Upper lobe of left lung (tissue), 4 donors: ENCODE data around the gene SULT1B1.
A peak's percentile ranks its signal among the peaks of the same experiment; 100 is the strongest.

Source experiments
- EP300 ChIP-seq, 4 donors: sonication (generic); formaldehyde crosslinking; IDR thresholded peaks; one replicate each; pipeline ENCODE4 v1.5.1; 2017; ENCODE audit warnings: antibody characterized with exemption in 4 of 4, control low read depth in 2 of 4
- POLR2A ChIP-seq, 4 donors: fragments of 450-650 bp; IDR thresholded peaks; one replicate each; pipeline ENCODE4 v1.5.1; 2016 to 2017; ENCODE audit warnings: antibody characterized with exemption in 4 of 4, mild to moderate bottlenecking in 2 of 4
- POLR2AphosphoS5 ChIP-seq, 2 donors: sonication (generic); formaldehyde crosslinking; IDR thresholded peaks; one replicate each; pipeline ENCODE4 v1.5.1; 2017; ENCODE audit warnings: antibody characterized with exemption in 2 of 2
- TF ChIP-seq, protein P1 (sequence below), 6 experiments: fragments of 450-650 bp in 4 of 6; fragments of 200-600 bp in 2 of 6; sonication (generic) in 2 of 6; IDR thresholded peaks; one replicate each; pipeline ENCODE4 v1.5.1; 2016 to 2019; ENCODE audit warnings: antibody characterized with exemption in 6 of 6

DNA sequence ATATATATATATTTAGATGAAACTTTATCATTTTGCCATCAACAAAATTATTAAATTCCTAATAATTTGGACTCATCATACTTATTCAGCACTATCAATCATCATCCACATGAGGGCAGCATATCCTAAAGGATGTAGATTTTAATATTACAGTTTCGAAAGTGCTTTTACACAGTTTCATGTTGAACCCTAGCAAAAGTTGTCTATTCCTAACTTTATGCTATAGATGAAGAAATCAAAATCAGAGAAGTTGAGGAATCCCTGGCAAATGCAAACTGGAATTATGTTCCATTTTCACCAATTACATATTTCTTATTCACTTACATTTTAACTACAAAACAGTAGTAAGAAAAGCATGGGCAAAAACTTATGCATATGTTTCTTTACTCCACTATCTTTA lies 70.8 kb downstream of the SULT1B1 start:
- TF ChIP-seq, protein P1, sequence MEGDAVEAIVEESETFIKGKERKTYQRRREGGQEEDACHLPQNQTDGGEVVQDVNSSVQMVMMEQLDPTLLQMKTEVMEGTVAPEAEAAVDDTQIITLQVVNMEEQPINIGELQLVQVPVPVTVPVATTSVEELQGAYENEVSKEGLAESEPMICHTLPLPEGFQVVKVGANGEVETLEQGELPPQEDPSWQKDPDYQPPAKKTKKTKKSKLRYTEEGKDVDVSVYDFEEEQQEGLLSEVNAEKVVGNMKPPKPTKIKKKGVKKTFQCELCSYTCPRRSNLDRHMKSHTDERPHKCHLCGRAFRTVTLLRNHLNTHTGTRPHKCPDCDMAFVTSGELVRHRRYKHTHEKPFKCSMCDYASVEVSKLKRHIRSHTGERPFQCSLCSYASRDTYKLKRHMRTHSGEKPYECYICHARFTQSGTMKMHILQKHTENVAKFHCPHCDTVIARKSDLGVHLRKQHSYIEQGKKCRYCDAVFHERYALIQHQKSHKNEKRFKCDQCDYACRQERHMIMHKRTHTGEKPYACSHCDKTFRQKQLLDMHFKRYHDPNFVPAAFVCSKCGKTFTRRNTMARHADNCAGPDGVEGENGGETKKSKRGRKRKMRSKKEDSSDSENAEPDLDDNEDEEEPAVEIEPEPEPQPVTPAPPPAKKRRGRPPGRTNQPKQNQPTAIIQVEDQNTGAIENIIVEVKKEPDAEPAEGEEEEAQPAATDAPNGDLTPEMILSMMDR (IDR thresholded peaks at IDR 0.05): peak; percentile 12 to 67 (median 46)
- TF ChIP-seq EP300 (IDR thresholded peaks at IDR 0.05) (no peak), POLR2A (IDR thresholded peaks at IDR 0.05) (no peak), POLR2AphosphoS5 (IDR thresholded peaks at IDR 0.05) (no peak)
